OCI-LY1 (cell line): ENCODE measurements around the gene PA2G4.

Experiments used
- EZH2 ChIP-seq: fragments of 200-600 bp; sonication (generic), shearing (Covaris generic); IDR thresholded peaks from 2 replicates; pipeline ENCODE4 v1.8.0; 2017; ENCODE audit warnings: borderline replicate concordance, mixed run types, mild to moderate bottlenecking, antibody characterized with exemption, low read length, moderate library complexity, mixed read lengths
- TF ChIP-seq, protein P1 (sequence below): fragments of 200-600 bp; sonication (generic), shearing (Covaris generic); IDR thresholded peaks from 2 replicates; pipeline ENCODE4 v1.5.1; 2017; ENCODE audit warnings: mild to moderate bottlenecking, antibody characterized with exemption, low read length, moderate library complexity, mixed read lengths

- TF ChIP-seq, protein P1, sequence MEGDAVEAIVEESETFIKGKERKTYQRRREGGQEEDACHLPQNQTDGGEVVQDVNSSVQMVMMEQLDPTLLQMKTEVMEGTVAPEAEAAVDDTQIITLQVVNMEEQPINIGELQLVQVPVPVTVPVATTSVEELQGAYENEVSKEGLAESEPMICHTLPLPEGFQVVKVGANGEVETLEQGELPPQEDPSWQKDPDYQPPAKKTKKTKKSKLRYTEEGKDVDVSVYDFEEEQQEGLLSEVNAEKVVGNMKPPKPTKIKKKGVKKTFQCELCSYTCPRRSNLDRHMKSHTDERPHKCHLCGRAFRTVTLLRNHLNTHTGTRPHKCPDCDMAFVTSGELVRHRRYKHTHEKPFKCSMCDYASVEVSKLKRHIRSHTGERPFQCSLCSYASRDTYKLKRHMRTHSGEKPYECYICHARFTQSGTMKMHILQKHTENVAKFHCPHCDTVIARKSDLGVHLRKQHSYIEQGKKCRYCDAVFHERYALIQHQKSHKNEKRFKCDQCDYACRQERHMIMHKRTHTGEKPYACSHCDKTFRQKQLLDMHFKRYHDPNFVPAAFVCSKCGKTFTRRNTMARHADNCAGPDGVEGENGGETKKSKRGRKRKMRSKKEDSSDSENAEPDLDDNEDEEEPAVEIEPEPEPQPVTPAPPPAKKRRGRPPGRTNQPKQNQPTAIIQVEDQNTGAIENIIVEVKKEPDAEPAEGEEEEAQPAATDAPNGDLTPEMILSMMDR = no peak
- TF ChIP-seq EZH2 = no peak
Measured at GRCh38 chr12:56062996-56063395, 41.4 kb upstream of the PA2G4 start.
